ENCODE results near the gene LTB4R2. TPM values are rescaled to one million over a fixed set of nuclear protein-coding genes. Genes with fewer than 3 reads are reported as not detected.
A peak's percentile ranks its signal among the peaks of the same experiment; 100 is the strongest.

The LTB4R2 gene
- total RNA-seq, 1 experiment from 2014 or later = 12.9 TPM

GRCh38 chr14:24334431-24335291 lies 24.7 kb downstream of the LTB4R2 start, which contains the start of gene ADCY4:
TSS of gene ADCY4 (minus strand) at chr14:24335071. CDS start at chr14:24334652, 419 bp downstream.
- DNase-seq (ENCODE audit: low spot score) (peak; percentile 41), ATAC-seq (peak; percentile 5; the same call in 1 of the 2 replicates)
- peaks cover 24% of the 10 kb centered on the region for H3K4me1 Mint-ChIP-seq
- CTCF ChIA-PET = interaction anchor here (0.6 to 17.1 kb wide), 18 partner anchors 7 to 107 kb away, joined by 3 to 518 read pairs (median 24); partner anchors contain the start of genes CBLN3, CIDEB, KHNYN and LTB4R
- POLR2A ChIA-PET = no interaction called here
- no peak within 1 kb of the TSS for H3K27ac Mint-ChIP-seq
- peaks cover 100% of the 10 kb centered on the region for H3K27me3 Mint-ChIP-seq (ENCODE audit: low read depth)
- H3K36me3 Mint-ChIP-seq = no peaks in the 10 kb centered on the region
- H3K9me3 Mint-ChIP-seq = no peaks in the 10 kb centered on the region
- peak within 1 kb of the TSS; percentile 78 for H3K4me3 Mint-ChIP-seq
- TF ChIP-seq KAT7 (CRISPR knock-in tag; IDR thresholded peaks at IDR 0.05; ENCODE audit: borderline replicate concordance) = no peak; the same call in 1 of the 2 replicates
- TF ChIP-seq, protein P1, sequence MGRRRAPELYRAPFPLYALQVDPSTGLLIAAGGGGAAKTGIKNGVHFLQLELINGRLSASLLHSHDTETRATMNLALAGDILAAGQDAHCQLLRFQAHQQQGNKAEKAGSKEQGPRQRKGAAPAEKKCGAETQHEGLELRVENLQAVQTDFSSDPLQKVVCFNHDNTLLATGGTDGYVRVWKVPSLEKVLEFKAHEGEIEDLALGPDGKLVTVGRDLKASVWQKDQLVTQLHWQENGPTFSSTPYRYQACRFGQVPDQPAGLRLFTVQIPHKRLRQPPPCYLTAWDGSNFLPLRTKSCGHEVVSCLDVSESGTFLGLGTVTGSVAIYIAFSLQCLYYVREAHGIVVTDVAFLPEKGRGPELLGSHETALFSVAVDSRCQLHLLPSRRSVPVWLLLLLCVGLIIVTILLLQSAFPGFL (CRISPR knock-in tag; IDR thresholded peaks at IDR 0.05; ENCODE audit: borderline replicate concordance) = no peak
- TF ChIP-seq ZNF425 (CRISPR knock-in tag; conservative IDR thresholded peaks at IDR 0.05) = no peak
- no peak for TF ChIP-seq IRF1 (CRISPR knock-in tag; IDR thresholded peaks at IDR 0.05)
- TF ChIP-seq GRHL2 (CRISPR knock-in tag; IDR thresholded peaks at IDR 0.05; ENCODE audit: insufficient replicate concordance, severe bottlenecking) = no peak
- TF ChIP-seq JUN (CRISPR knock-in tag; IDR thresholded peaks at IDR 0.05) = 0 out of 2 replicates have a peak, but pooled peaks have one; percentile 14
- TF ChIP-seq, protein P2, sequence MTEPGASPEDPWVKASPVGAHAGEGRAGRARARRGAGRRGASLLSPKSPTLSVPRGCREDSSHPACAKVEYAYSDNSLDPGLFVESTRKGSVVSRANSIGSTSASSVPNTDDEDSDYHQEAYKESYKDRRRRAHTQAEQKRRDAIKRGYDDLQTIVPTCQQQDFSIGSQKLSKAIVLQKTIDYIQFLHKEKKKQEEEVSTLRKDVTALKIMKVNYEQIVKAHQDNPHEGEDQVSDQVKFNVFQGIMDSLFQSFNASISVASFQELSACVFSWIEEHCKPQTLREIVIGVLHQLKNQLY (CRISPR knock-in tag; IDR thresholded peaks at IDR 0.05) = no peak
- TF ChIP-seq ZNF416 (CRISPR knock-in tag; IDR thresholded peaks at IDR 0.05) = no peak
- no peak for TF ChIP-seq EMX1 (CRISPR knock-in tag; IDR thresholded peaks at IDR 0.05)
- TF ChIP-seq, protein P3, sequence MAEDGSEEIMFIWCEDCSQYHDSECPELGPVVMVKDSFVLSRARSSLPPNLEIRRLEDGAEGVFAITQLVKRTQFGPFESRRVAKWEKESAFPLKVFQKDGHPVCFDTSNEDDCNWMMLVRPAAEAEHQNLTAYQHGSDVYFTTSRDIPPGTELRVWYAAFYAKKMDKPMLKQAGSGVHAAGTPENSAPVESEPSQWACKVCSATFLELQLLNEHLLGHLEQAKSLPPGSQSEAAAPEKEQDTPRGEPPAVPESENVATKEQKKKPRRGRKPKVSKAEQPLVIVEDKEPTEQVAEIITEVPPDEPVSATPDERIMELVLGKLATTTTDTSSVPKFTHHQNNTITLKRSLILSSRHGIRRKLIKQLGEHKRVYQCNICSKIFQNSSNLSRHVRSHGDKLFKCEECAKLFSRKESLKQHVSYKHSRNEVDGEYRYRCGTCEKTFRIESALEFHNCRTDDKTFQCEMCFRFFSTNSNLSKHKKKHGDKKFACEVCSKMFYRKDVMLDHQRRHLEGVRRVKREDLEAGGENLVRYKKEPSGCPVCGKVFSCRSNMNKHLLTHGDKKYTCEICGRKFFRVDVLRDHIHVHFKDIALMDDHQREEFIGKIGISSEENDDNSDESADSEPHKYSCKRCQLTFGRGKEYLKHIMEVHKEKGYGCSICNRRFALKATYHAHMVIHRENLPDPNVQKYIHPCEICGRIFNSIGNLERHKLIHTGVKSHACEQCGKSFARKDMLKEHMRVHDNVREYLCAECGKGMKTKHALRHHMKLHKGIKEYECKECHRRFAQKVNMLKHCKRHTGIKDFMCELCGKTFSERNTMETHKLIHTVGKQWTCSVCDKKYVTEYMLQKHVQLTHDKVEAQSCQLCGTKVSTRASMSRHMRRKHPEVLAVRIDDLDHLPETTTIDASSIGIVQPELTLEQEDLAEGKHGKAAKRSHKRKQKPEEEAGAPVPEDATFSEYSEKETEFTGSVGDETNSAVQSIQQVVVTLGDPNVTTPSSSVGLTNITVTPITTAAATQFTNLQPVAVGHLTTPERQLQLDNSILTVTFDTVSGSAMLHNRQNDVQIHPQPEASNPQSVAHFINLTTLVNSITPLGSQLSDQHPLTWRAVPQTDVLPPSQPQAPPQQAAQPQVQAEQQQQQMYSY (CRISPR knock-in tag; IDR thresholded peaks at IDR 0.05) = 0 out of 2 replicates have a peak, but pooled peaks have one; percentile 32
- TF ChIP-seq ZNF281 (CRISPR knock-in tag; IDR thresholded peaks at IDR 0.05) = no peak
- no peak for TF ChIP-seq ZNF232 (CRISPR knock-in tag; IDR thresholded peaks at IDR 0.05)
- 0 out of 2 replicates have a peak, but pooled peaks have one; percentile 26 for TF ChIP-seq FOXP1 (CRISPR knock-in tag; IDR thresholded peaks at IDR 0.05; ENCODE audit: borderline replicate concordance)
- TF ChIP-seq TEAD1 (CRISPR knock-in tag; IDR thresholded peaks at IDR 0.05) = no peak
- TF ChIP-seq SMAD3 (CRISPR knock-in tag; IDR thresholded peaks at IDR 0.05; ENCODE audit: borderline replicate concordance) = no peak
- TF ChIP-seq CREB1 (CRISPR knock-in tag; IDR thresholded peaks at IDR 0.05) = no peak

All from WTC11 (cell line).